ENCODE measurements around the gene MATK. TPM values are rescaled to one million over a fixed set of nuclear protein-coding genes. Genes with fewer than 3 reads are reported as not detected.

The MATK gene, protein sequence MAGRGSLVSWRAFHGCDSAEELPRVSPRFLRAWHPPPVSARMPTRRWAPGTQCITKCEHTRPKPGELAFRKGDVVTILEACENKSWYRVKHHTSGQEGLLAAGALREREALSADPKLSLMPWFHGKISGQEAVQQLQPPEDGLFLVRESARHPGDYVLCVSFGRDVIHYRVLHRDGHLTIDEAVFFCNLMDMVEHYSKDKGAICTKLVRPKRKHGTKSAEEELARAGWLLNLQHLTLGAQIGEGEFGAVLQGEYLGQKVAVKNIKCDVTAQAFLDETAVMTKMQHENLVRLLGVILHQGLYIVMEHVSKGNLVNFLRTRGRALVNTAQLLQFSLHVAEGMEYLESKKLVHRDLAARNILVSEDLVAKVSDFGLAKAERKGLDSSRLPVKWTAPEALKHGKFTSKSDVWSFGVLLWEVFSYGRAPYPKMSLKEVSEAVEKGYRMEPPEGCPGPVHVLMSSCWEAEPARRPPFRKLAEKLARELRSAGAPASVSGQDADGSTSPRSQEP
- total RNA-seq (2014; rRNA removed; shearing (Covaris generic); ENCODE audit: low replicate concordance) = not detected in 2 replicates

GRCh38 chr19:3785938-3786824 is at the start of gene MATK:
Gene MATK (minus strand): TSS chr19:3786381. CDS start chr19:3785135, 1,246 bp downstream.
- Histone ChIP-seq H4K20me1 (ENCODE audit: insufficient read depth, low read depth, low read length) (no peaks in the 10 kb centered on the region), H3K79me2 (ENCODE audit: low read length) (no peaks in the 10 kb centered on the region), H3K4me2 (ENCODE audit: low read depth, low read length, poor library complexity, severe bottlenecking) (no peak within 1 kb of the TSS), H3K9me3 (ENCODE audit: low read length) (peaks cover 7% of the 10 kb centered on the region; the same call in 1 of the 2 replicates), H3K9ac (ENCODE audit: low read length) (no peak within 1 kb of the TSS), H3K4me3 (ENCODE audit: low read length) (no peak within 1 kb of the TSS), H3K36me3 (ENCODE audit: insufficient read depth, low read length) (no peaks in the 10 kb centered on the region), H3K27ac (ENCODE audit: low read length) (no peak within 1 kb of the TSS), H3K4me1 (ENCODE audit: low read length) (no peaks in the 10 kb centered on the region), H3K9me2 (replicated peaks; ENCODE audit: insufficient read depth, low read length) (no peaks in the 10 kb centered on the region), H2AFZ (ENCODE audit: low read length) (no peak within 1 kb of the TSS), H3K27me3 (ENCODE audit: low read length) (no peaks in the 10 kb centered on the region)
- no peak for DNase-seq

- no peaks in the 10 kb centered on the region for H3K9me3 ChIP-seq (ENCODE audit: low read length)
- H3K27ac ChIP-seq (ENCODE audit: low read length) = no peak overlapping the region
- no peak overlapping the region for H3K4me3 ChIP-seq (ENCODE audit: low read length)
- H3K9ac ChIP-seq (ENCODE audit: low read length) = no peak overlapping the region
- H3K9me2 ChIP-seq (replicated peaks; ENCODE audit: insufficient read depth, low read length) = no peaks in the 10 kb centered on the region
- H2AFZ ChIP-seq (ENCODE audit: low read length) = no peak overlapping the region
- H3K4me2 ChIP-seq (ENCODE audit: low read depth, low read length, poor library complexity, severe bottlenecking) = no peak overlapping the region
- no peaks in the 10 kb centered on the region for H3K4me1 ChIP-seq (ENCODE audit: low read length)
- no peaks in the 10 kb centered on the region for H3K27me3 ChIP-seq (ENCODE audit: low read length)
- no peaks in the 10 kb centered on the region for H3K36me3 ChIP-seq (ENCODE audit: insufficient read depth, low read length)
- H4K20me1 ChIP-seq (ENCODE audit: insufficient read depth, low read depth, low read length) = no peaks in the 10 kb centered on the region
- no peaks in the 10 kb centered on the region for H3K79me2 ChIP-seq (ENCODE audit: low read length)
- DNase-seq = no peak
These were observed 48.9 kb upstream of the MATK start for GRCh38 chr19:3835055-3835435.

DNA sequence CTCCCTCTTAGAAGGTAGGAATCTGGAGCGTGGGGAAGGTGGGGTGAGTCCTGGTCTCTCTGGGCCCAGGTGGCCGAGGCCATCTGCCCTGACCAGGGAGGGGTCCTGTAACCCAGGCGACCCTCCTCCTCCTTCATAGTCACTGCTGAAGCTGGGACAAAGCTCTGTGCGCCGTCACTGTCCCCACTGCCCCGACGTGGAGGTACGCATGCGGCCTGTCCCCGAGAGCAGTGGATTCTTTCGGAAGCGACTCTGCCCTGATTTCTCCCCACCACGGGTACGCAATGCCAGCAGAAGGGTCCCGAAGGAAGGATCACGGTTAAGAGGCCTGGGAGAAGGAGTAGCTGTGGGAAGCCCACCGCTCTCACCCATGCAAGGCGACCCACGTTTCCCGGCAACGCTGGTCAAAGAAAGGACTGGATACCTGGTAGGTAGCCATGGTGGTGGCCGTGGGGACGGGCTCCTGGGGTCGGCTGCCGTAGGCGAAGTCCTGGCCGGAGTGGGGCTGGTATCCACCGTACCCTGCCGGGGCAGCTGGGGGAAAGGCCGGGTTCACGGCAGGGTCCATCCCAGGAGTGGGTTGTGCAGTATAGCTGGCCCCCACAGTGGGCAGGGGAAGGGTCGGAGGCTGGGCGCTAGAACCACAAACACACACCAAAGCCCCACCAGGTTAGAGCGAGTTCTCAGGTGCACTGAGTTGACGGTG is 48.3 kb upstream of the MATK start:
- no peaks in the 10 kb centered on the region for H3K79me2 ChIP-seq (ENCODE audit: low read length)
- no peaks in the 10 kb centered on the region for H3K9me2 ChIP-seq (replicated peaks; ENCODE audit: insufficient read depth, low read length)
- H3K9ac ChIP-seq (ENCODE audit: low read length) = no peak overlapping the region
- H2AFZ ChIP-seq (ENCODE audit: low read length) = no peak overlapping the region
- H3K27me3 ChIP-seq (ENCODE audit: low read length) = no peaks in the 10 kb centered on the region
- no peaks in the 10 kb centered on the region for H3K9me3 ChIP-seq (ENCODE audit: low read length)
- H3K4me1 ChIP-seq (ENCODE audit: low read length) = no peaks in the 10 kb centered on the region
- H3K36me3 ChIP-seq (ENCODE audit: insufficient read depth, low read length) = no peaks in the 10 kb centered on the region
- no peak overlapping the region for H3K4me2 ChIP-seq (ENCODE audit: low read depth, low read length, poor library complexity, severe bottlenecking)
- DNase-seq = no peak
- H3K4me3 ChIP-seq (ENCODE audit: low read length) = no peak overlapping the region
- H3K27ac ChIP-seq (ENCODE audit: low read length) = no peak overlapping the region
- H4K20me1 ChIP-seq (ENCODE audit: insufficient read depth, low read depth, low read length) = no peaks in the 10 kb centered on the region

- Histone ChIP-seq H3K9me3 (ENCODE audit: low read length) (no peaks in the 10 kb centered on the region), H3K27ac (ENCODE audit: low read length) (no peak overlapping the region), H3K9ac (ENCODE audit: low read length) (no peak overlapping the region), H3K4me1 (ENCODE audit: low read length) (no peaks in the 10 kb centered on the region), H3K4me3 (ENCODE audit: low read length) (no peak overlapping the region), H3K4me2 (ENCODE audit: low read depth, low read length, poor library complexity, severe bottlenecking) (no peak overlapping the region), H3K36me3 (ENCODE audit: insufficient read depth, low read length) (no peaks in the 10 kb centered on the region), H2AFZ (ENCODE audit: low read length) (no peak overlapping the region), H3K9me2 (replicated peaks; ENCODE audit: insufficient read depth, low read length) (no peaks in the 10 kb centered on the region), H4K20me1 (ENCODE audit: insufficient read depth, low read depth, low read length) (no peaks in the 10 kb centered on the region), H3K27me3 (ENCODE audit: low read length) (no peaks in the 10 kb centered on the region), H3K79me2 (ENCODE audit: low read length) (no peaks in the 10 kb centered on the region)
- no peak for DNase-seq
These were observed 47.6 kb upstream of the MATK start for GRCh38 chr19:3833578-3834348.

DNA sequence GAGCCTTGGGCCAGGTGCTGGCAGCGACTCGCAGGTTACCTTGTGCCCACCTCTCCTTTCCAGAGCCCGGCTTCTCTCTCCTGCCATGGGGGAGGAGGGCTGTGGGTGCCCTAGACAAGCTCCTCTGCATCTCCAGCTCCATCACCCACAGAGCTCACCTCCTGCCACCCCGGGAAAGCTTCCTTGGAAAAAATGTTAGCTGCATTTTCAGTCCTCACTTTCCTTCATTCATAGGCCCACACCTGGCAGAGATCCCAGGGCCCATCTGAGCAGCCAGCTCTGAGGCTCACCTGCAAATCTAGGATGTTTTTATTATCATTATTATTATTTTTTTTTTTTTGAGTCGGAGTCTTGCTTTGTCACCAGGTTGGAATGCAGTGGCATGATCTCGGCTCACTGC is 45.8 kb upstream of the MATK start:
- H4K20me1 ChIP-seq (ENCODE audit: insufficient read depth, low read depth, low read length) = no peaks in the 10 kb centered on the region
- no peaks in the 10 kb centered on the region for H3K4me1 ChIP-seq (ENCODE audit: low read length)
- H2AFZ ChIP-seq (ENCODE audit: low read length) = no peak overlapping the region
- no peak overlapping the region for H3K4me3 ChIP-seq (ENCODE audit: low read length)
- H3K4me2 ChIP-seq (ENCODE audit: low read depth, low read length, poor library complexity, severe bottlenecking) = no peak overlapping the region
- no peak for DNase-seq
- H3K79me2 ChIP-seq (ENCODE audit: low read length) = no peaks in the 10 kb centered on the region
- no peaks in the 10 kb centered on the region for H3K36me3 ChIP-seq (ENCODE audit: insufficient read depth, low read length)
- no peaks in the 10 kb centered on the region for H3K9me3 ChIP-seq (ENCODE audit: low read length)
- no peaks in the 10 kb centered on the region for H3K27me3 ChIP-seq (ENCODE audit: low read length)
- no peaks in the 10 kb centered on the region for H3K9me2 ChIP-seq (replicated peaks; ENCODE audit: insufficient read depth, low read length)
- H3K9ac ChIP-seq (ENCODE audit: low read length) = no peak overlapping the region
- no peak overlapping the region for H3K27ac ChIP-seq (ENCODE audit: low read length)

DNA sequence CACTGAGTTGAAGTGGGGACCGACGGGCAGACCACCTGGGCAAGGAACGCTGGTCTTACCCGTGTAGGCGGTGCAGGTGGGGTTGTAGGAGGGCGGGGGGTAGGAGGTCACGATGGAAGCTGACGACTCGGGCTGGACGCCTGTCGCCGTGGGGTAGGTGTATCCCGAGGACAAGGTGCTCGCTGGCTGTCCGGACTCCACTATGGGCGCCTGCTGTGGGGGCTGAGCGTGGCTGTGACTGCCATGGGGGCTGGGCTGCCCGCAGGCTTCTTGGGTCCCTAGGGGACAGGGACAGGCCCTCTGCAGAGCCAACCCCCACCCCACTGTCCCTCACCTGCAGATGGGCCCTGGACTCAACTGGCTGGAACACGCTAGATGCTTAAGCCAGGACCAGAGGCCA is 45.4 kb upstream of the MATK start:
- Histone ChIP-seq H2AFZ (ENCODE audit: low read length) (no peak overlapping the region), H3K27me3 (ENCODE audit: low read length) (no peaks in the 10 kb centered on the region), H4K20me1 (ENCODE audit: insufficient read depth, low read depth, low read length) (no peaks in the 10 kb centered on the region), H3K4me2 (ENCODE audit: low read depth, low read length, poor library complexity, severe bottlenecking) (no peak overlapping the region), H3K79me2 (ENCODE audit: low read length) (no peaks in the 10 kb centered on the region), H3K4me1 (ENCODE audit: low read length) (no peaks in the 10 kb centered on the region), H3K36me3 (ENCODE audit: insufficient read depth, low read length) (no peaks in the 10 kb centered on the region), H3K4me3 (ENCODE audit: low read length) (no peak overlapping the region), H3K27ac (ENCODE audit: low read length) (no peak overlapping the region), H3K9me2 (replicated peaks; ENCODE audit: insufficient read depth, low read length) (no peaks in the 10 kb centered on the region), H3K9me3 (ENCODE audit: low read length) (no peaks in the 10 kb centered on the region), H3K9ac (ENCODE audit: low read length) (no peak overlapping the region)
- DNase-seq = no peak

DNA sequence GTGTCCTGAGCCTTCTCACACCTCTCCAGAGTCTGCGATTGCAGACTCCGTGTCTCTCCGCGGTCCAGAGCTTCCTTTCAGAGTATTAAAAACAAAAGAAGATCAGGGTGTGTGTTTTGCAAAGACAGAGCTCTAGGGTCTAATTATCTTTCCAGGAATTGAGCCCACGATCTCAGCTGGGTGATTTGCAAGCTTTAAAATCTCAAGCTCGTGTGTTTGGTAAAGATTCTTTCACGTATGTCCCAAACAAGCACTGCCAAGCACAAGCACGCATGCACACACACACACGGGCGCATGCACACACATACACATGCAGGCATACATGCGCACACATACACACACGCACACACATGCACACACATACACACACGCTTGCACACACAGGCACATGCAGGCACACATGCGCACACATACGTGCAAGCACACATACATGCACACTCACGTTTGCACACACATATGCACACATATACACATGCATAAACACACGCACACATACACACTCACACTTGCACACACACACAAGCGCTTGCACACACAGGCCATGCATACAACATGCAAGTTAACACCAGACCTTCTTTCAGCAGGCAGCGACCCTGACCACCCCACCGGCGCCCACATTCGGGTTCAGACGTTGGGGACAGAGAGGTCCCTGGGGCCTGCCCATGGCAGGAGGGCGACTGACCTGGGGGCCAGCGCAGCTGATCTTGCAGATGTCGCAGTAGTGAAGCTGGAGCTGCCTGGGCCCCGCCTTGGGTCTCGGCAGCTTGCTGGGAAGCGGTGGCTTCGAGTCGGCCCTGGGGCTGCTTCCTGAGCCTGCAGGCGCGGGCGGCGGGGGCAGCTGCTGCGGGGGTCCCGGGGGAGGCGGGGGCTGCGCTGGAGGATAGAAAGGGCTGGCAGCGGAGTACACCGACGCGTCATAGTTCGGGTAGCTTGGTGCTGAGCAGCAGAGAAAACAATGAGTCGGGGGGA is 44.7 kb upstream of the MATK start:
- Histone ChIP-seq H3K4me1 (ENCODE audit: low read length) (no peaks in the 10 kb centered on the region), H3K9me2 (replicated peaks; ENCODE audit: insufficient read depth, low read length) (no peaks in the 10 kb centered on the region), H3K4me2 (ENCODE audit: low read depth, low read length, poor library complexity, severe bottlenecking) (no peak overlapping the region), H3K9me3 (ENCODE audit: low read length) (no peaks in the 10 kb centered on the region), H2AFZ (ENCODE audit: low read length) (no peak overlapping the region), H3K79me2 (ENCODE audit: low read length) (no peaks in the 10 kb centered on the region), H3K4me3 (ENCODE audit: low read length) (no peak overlapping the region), H3K27ac (ENCODE audit: low read length) (no peak overlapping the region), H3K36me3 (ENCODE audit: insufficient read depth, low read length) (no peaks in the 10 kb centered on the region), H3K27me3 (ENCODE audit: low read length) (no peaks in the 10 kb centered on the region), H4K20me1 (ENCODE audit: insufficient read depth, low read depth, low read length) (no peaks in the 10 kb centered on the region), H3K9ac (ENCODE audit: low read length) (no peak overlapping the region)
- no peak for DNase-seq
